Neuronal stem cell (in vitro differentiated cells): ENCODE data around the gene NUDT15.
"Not testable (repeated sequence)": the region's sequence is repeated elsewhere in the genome, so short reads cannot be mapped to it uniquely, and the experiment has no call there.

Experiments used
- DNase-seq: peaks from one replicate; pipeline ENCODE4 v3.0.0-alpha.2; 2013; ENCODE audit warnings: low spot score
- H2AFZ ChIP-seq: one replicate; pipeline ENCODE4 v1.6.1; 2013; ENCODE audit warnings: mild to moderate bottlenecking, low read length, inconsistent platforms
- H2AK5ac ChIP-seq: 2 replicates; pipeline ENCODE4 v1.6.1; 2013; ENCODE audit warnings: low read depth, mild to moderate bottlenecking, inconsistent platforms, low read length, moderate library complexity, mixed read lengths
- H2BK120ac ChIP-seq: 2 replicates; pipeline ENCODE4 v1.6.1; 2013; ENCODE audit warnings: low read depth, mild to moderate bottlenecking, inconsistent platforms, low read length, moderate library complexity, mixed read lengths
- H2BK12ac ChIP-seq: one replicate; pipeline ENCODE4 v1.6.1; 2013; ENCODE audit warnings: low read length, inconsistent platforms
- H2BK15ac ChIP-seq: 2 replicates; pipeline ENCODE4 v1.6.1; 2013; ENCODE audit warnings: mild to moderate bottlenecking, low read length, inconsistent platforms, mixed read lengths
- H2BK5ac ChIP-seq: one replicate; pipeline ENCODE4 v1.6.1; 2013; ENCODE audit warnings: inconsistent platforms, mild to moderate bottlenecking, low read length, moderate library complexity
- H3K14ac ChIP-seq: one replicate; pipeline ENCODE4 v1.6.1; 2013; ENCODE audit warnings: low read length, inconsistent platforms
- H3K18ac ChIP-seq: 2 replicates; pipeline ENCODE4 v1.6.1; 2013; ENCODE audit warnings: low read length, inconsistent platforms
- H3K23ac ChIP-seq: 2 replicates; pipeline ENCODE4 v1.6.1; 2013; ENCODE audit warnings: low read depth, mild to moderate bottlenecking, mixed read lengths, low read length, inconsistent platforms; ENCODE audit not compliant: poor library complexity
- H3K27ac ChIP-seq: replicated peaks from 3 replicates; pipeline ENCODE4 v1.5.1; 2013; ENCODE audit warnings: low read length, inconsistent platforms
- H3K27me3 ChIP-seq, 3 experiments: 2 replicates each; pipeline ENCODE4 v1.6.1; 2013; ENCODE audit warnings: low read length in 3 of 3, mild to moderate bottlenecking in 2 of 3, inconsistent platforms in 1 of 3, low read depth in 1 of 3, mixed read lengths in 1 of 3, moderate library complexity in 1 of 3; ENCODE audit not compliant: control insufficient read depth in 3 of 3, insufficient read depth in 3 of 3
- H3K36me3 ChIP-seq, 2 donors: replicated peaks in 1 of 2; 2 replicates each; pipeline ENCODE4 v1.6.1; 2013; ENCODE audit warnings: low read length in 2 of 2; ENCODE audit not compliant: control insufficient read depth in 2 of 2, insufficient read depth in 2 of 2
- H3K4ac ChIP-seq: 2 replicates; pipeline ENCODE4 v1.6.1; 2013; ENCODE audit warnings: inconsistent platforms, mild to moderate bottlenecking, low read length, moderate library complexity
- H3K4me1 ChIP-seq, 2 donors: 1 replicate in 1 of 2; 2 replicates in 1 of 2; pipeline ENCODE4 v1.6.1; 2013; ENCODE audit warnings: low read length in 2 of 2, low read depth in 1 of 2; ENCODE audit not compliant: control insufficient read depth in 2 of 2, insufficient read depth in 1 of 2
- H3K4me2 ChIP-seq: one replicate; pipeline ENCODE4 v1.6.1; 2013; ENCODE audit warnings: mild to moderate bottlenecking, low read length, inconsistent platforms; ENCODE audit not compliant: insufficient read depth, poor library complexity, severe bottlenecking
- H3K4me3 ChIP-seq, 2 donors: 2 replicates each; pipeline ENCODE4 v1.5.1; 2013; ENCODE audit warnings: low read length in 2 of 2, mild to moderate bottlenecking in 2 of 2, inconsistent platforms in 1 of 2, moderate library complexity in 1 of 2
- H3K79me1 ChIP-seq: one replicate; pipeline ENCODE4 v1.6.1; 2013; ENCODE audit warnings: low read depth, mild to moderate bottlenecking, inconsistent platforms, low read length, moderate library complexity
- H3K9ac ChIP-seq: one replicate; pipeline ENCODE4 v1.6.1; 2013; ENCODE audit warnings: mild to moderate bottlenecking, low read depth, low read length, inconsistent platforms; ENCODE audit not compliant: poor library complexity
- H3K9me3 ChIP-seq, 2 donors: replicated peaks in 1 of 2; 2 replicates each; pipeline versions ENCODE3 to v1.6.1; 2013; ENCODE audit warnings: low read length in 2 of 2, mild to moderate bottlenecking in 2 of 2, inconsistent platforms in 1 of 2, low read depth in 1 of 2, mixed read lengths in 1 of 2, moderate library complexity in 1 of 2; ENCODE audit not compliant: control insufficient read depth in 2 of 2, insufficient read depth in 1 of 2
- H4K8ac ChIP-seq: one replicate; pipeline ENCODE4 v1.6.1; 2013; ENCODE audit warnings: low read depth, mild to moderate bottlenecking, inconsistent platforms, low read length, moderate library complexity
- H4K91ac ChIP-seq: one replicate; pipeline ENCODE4 v1.6.1; 2013; ENCODE audit warnings: low read length, low read depth, mild to moderate bottlenecking, inconsistent platforms; ENCODE audit not compliant: poor library complexity
- WGBS, 2 donors: extraction: QIAGEN DNeasy Blood & Tissue Kit; methylation state at CpG; one replicate each; pipeline ENCODE4 v1.1.7; 2013; ENCODE audit warnings: missing lambda C conversion rate in 2 of 2, mixed read lengths in 1 of 2; ENCODE audit not compliant: insufficient read length in 2 of 2, insufficient replicate concordance in 1 of 2; ENCODE audit errors: extremely low coverage in 2 of 2; 5-methylcytosine and 5-hydroxymethylcytosine counted together

The NUDT15 gene

DNA sequence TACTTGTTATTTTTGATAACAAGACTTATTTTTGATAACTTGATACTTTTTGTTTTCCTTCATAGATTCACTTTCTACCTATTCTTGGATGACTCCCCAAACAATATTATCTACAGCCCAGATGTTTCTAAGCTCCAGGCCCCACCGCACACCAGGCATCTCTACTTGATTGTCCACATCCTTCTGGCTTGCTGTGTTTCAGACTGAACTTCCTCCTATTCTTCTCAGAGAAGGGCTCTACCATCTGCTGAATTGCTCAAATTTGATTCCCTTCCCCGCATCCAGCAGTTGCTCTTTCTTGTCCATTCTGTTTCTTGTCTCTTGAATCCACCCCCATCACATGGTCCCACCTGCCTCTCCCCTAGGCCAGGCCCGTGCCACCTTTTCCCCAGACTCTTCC, 13.0 kb downstream of the NUDT15 start:
- Histone ChIP-seq H2AFZ (no peak overlapping the region), H3K9ac (no peak overlapping the region), H2AK5ac (no peak overlapping the region), H3K9me3 (no peaks in the 10 kb centered on the region), H2BK120ac (no peak overlapping the region), H4K8ac (no peak overlapping the region), H3K4ac (no peak overlapping the region), H3K23ac (no peak overlapping the region), H3K27ac (no peak overlapping the region), H2BK15ac (no peak overlapping the region), H3K4me2 (no peak overlapping the region), H3K14ac (no peak overlapping the region), H3K4me3 (no peak overlapping the region), H3K18ac (no peak overlapping the region), H3K4me1 (no peaks in the 10 kb centered on the region), H3K79me1 (no peaks in the 10 kb centered on the region), H3K27me3 (no peaks in the 10 kb centered on the region), H4K91ac (no peak overlapping the region), H2BK12ac (no peak overlapping the region), H3K36me3 (peaks cover 11 to 91% of the 10 kb centered on the region in 2 donors), H2BK5ac (no peak overlapping the region)
- no peak for DNase-seq
- WGBS, 2 donors, result no CpG with 5 or more reads among the region's 3 CpGs

DNA sequence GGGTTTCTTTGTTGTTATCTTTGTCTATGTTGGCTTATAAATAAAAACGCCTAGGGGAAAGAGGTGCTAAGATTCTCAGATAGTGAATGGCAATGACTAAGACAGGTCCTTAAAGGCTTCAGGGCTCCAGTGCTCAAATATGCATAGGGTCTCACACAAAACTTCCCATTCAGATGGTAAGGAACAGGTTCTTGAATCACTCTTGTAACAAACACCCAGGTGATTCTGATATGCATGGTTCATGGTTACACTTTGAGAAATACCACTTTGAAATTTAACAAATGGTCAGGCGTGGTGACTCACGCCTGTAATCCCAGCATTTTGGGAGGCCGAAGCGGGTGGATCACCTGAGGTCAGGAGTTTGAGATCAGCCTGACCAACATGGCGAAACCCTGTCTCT, 17.1 kb downstream of the NUDT15 start:
- no peak overlapping the region for H2BK15ac ChIP-seq
- H3K79me1 ChIP-seq, result no peaks in the 10 kb centered on the region
- H3K9ac ChIP-seq, result no peak overlapping the region
- no peak overlapping the region for H4K91ac ChIP-seq
- WGBS, 2 donors, result no CpG with 5 or more reads among the region's 6 CpGs
- no peak overlapping the region for H2BK5ac ChIP-seq
- no peak overlapping the region for H3K14ac ChIP-seq
- no peaks in the 10 kb centered on the region for H3K9me3 ChIP-seq
- H2BK12ac ChIP-seq, result no peak overlapping the region
- H3K4me3 ChIP-seq, result no peak overlapping the region
- no peak overlapping the region for H4K8ac ChIP-seq
- no peaks in the 10 kb centered on the region for H3K27me3 ChIP-seq
- H3K4ac ChIP-seq, result no peak overlapping the region
- H3K4me2 ChIP-seq, result no peak overlapping the region
- no peak overlapping the region for H3K27ac ChIP-seq
- H3K23ac ChIP-seq, result no peak overlapping the region
- H2AK5ac ChIP-seq, result no peak overlapping the region
- no peaks in the 10 kb centered on the region for H3K4me1 ChIP-seq
- no peak for DNase-seq
- H2BK120ac ChIP-seq, result no peak overlapping the region
- peaks cover 8 to 58% of the 10 kb centered on the region in 2 donors for H3K36me3 ChIP-seq
- H2AFZ ChIP-seq, result no peak overlapping the region
- no peak overlapping the region for H3K18ac ChIP-seq

DNA sequence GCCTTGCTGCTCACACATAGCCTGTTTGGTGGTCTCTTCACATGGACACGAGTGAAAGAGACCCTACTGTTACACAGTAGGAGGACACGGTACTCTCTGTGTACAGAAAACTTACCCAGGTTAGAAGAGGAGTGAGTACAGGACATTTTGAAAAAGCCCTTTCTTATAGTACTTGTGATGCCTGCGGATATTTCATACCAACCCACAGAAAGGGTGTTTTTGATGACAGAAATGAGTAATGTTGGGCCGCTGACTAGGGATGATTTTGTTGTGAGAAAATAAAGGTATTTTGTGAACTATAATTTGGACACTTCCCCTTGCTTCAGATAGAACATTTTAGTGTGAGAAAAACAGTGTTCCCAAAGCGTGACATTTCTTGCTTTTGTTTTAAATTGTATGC, 18.2 kb downstream of the NUDT15 start:
- H3K4me1 ChIP-seq, result no peaks in the 10 kb centered on the region
- H3K14ac ChIP-seq, result no peak overlapping the region
- no peaks in the 10 kb centered on the region for H3K9me3 ChIP-seq
- H3K9ac ChIP-seq, result no peak overlapping the region
- no peak overlapping the region for H3K18ac ChIP-seq
- no peaks in the 10 kb centered on the region for H3K27me3 ChIP-seq
- H2AFZ ChIP-seq, result no peak overlapping the region
- H2BK15ac ChIP-seq, result no peak overlapping the region
- no peak overlapping the region for H4K91ac ChIP-seq
- WGBS, 2 donors, result no CpG with 5 or more reads among the region's 5 CpGs
- H3K4me3 ChIP-seq, result no peak overlapping the region
- H2BK12ac ChIP-seq, result no peak overlapping the region
- no peak overlapping the region for H2BK120ac ChIP-seq
- H2BK5ac ChIP-seq, result no peak overlapping the region
- H3K36me3 ChIP-seq, result peaks cover 6 to 47% of the 10 kb centered on the region in 2 donors
- H3K4ac ChIP-seq, result no peak overlapping the region
- H2AK5ac ChIP-seq, result no peak overlapping the region
- H3K4me2 ChIP-seq, result no peak overlapping the region
- H4K8ac ChIP-seq, result no peak overlapping the region
- no peaks in the 10 kb centered on the region for H3K79me1 ChIP-seq
- no peak overlapping the region for H3K27ac ChIP-seq
- H3K23ac ChIP-seq, result no peak overlapping the region
- no peak for DNase-seq

DNA sequence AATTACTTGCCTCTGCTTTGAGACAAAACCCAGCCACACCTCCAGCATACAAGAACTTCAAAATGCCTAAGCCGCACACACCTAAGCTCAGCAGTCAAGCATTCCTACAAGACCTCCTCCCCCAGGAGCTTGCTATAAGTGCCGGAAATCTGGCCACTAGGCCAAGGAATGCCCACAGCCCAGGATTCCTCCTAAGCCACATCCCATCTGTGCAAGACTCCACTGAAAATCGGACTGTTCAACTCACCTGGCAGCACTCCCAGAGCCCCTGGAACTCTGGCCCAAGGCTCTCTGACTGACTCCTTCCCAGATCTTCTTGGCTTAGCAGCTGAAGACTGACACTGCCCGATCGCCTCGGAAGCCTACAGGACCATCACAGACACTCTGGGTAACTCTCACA, 21.0 kb downstream of the NUDT15 start:
- DNase-seq, H2BK15ac ChIP-seq, H3K14ac ChIP-seq, H3K18ac ChIP-seq, H3K4ac ChIP-seq, H2BK120ac ChIP-seq, H3K23ac ChIP-seq, H3K9ac ChIP-seq, H4K91ac ChIP-seq, H2AK5ac ChIP-seq, H3K27ac ChIP-seq, H3K79me1 ChIP-seq, H3K4me2 ChIP-seq, H2BK5ac ChIP-seq, H3K4me3 ChIP-seq, H2BK12ac ChIP-seq, H2AFZ ChIP-seq, H3K9me3 ChIP-seq, H4K8ac ChIP-seq, H3K27me3 ChIP-seq, H3K4me1 ChIP-seq: not testable (repeated sequence)
- H3K36me3 ChIP-seq, result peaks cover 3 to 29% of the 10 kb centered on the region in 2 donors
- no CpG with 5 or more reads among the region's 6 CpGs for WGBS, 2 donors
